ENCODE results near the gene SNRPA.
A peak's percentile ranks its signal among the peaks of the same experiment; 100 is the strongest.

The SNRPA gene

GRCh38 chr19:40791349-40791748 is 40.3 kb downstream of the SNRPA start:
- no peak overlapping the region for H3K4me3 ChIP-seq (ENCODE audit: low read depth, low read length)
- no peak for TF ChIP-seq CTCF (IDR thresholded peaks at IDR 0.05; ENCODE audit: low read depth, low read length)

GRCh38 chr19:40791996-40792395 is 41.0 kb downstream of the SNRPA start:
- no peak overlapping the region for H3K4me3 ChIP-seq (ENCODE audit: low read depth, low read length)
- TF ChIP-seq CTCF (IDR thresholded peaks at IDR 0.05; ENCODE audit: low read depth, low read length) = no peak

- no peak for TF ChIP-seq CTCF (IDR thresholded peaks at IDR 0.05; ENCODE audit: low read depth, low read length)
- no peak overlapping the region for H3K4me3 ChIP-seq (ENCODE audit: low read depth, low read length)
Observed at GRCh38 chr19:40797166-40797962, 46.4 kb downstream of the SNRPA start.

- peak; percentile 44 for TF ChIP-seq CTCF (IDR thresholded peaks at IDR 0.05; ENCODE audit: low read depth, low read length)
- H3K4me3 ChIP-seq (ENCODE audit: low read depth, low read length) = peak overlapping the region; percentile 61
Observed at GRCh38 chr19:40797963-40798682, 47.1 kb downstream of the SNRPA start.

GRCh38 chr19:40798683-40799557 is 47.9 kb downstream of the SNRPA start, which contains the start of gene EGLN2:
EGLN2 (plus strand) TSS chr19:40799191; CDS start chr19:40800573, 1,382 bp downstream.
- no peak for TF ChIP-seq CTCF (IDR thresholded peaks at IDR 0.05; ENCODE audit: low read depth, low read length)
- peak within 1 kb of the TSS; percentile 87 for H3K4me3 ChIP-seq (ENCODE audit: low read depth, low read length)

- H3K4me3 ChIP-seq (ENCODE audit: low read depth, low read length) = peak overlapping the region; percentile 87
- no peak for TF ChIP-seq CTCF (IDR thresholded peaks at IDR 0.05; ENCODE audit: low read depth, low read length)
Observed at GRCh38 chr19:40799558-40800338, 48.7 kb downstream of the SNRPA start.
